Activated T-cell treated with anti-CD3 and anti-CD28 coated beads, Interleukin-2, amount 50 U/mL, for 4 hours (primary cell): ENCODE results near the gene XPNPEP2. TPM values are rescaled to one million over a fixed set of nuclear protein-coding genes. Genes with fewer than 3 reads are reported as not detected.
A peak's percentile ranks its signal among the peaks of the same experiment; 100 is the strongest.

Experiments
- ATAC-seq, 2 donors: fragments of 200-7000 bp; cut with Tn5 transposase; one replicate each; pipeline ENCODE4 v1.10.0; 2021
- DNase-seq: peaks from one replicate; pipeline ENCODE4 v3.0.0-alpha.2; 2020
- H3K27me3 Mint-ChIP-seq: one replicate; pipeline ENCODE4 v1.8.0; 2021; ENCODE audit warnings: low read depth, mixed read lengths
- H3K36me3 Mint-ChIP-seq: one replicate; pipeline ENCODE4 v1.8.0; 2022; ENCODE audit warnings: mixed read lengths; ENCODE audit not compliant: insufficient read depth
- H3K4me1 Mint-ChIP-seq: one replicate; pipeline ENCODE4 v1.8.0; 2021; ENCODE audit warnings: low read depth, mixed read lengths
- H3K4me3 Mint-ChIP-seq: one replicate; pipeline ENCODE4 v1.8.0; 2021; ENCODE audit warnings: mild to moderate bottlenecking, moderate library complexity, mixed read lengths
- H3K9me3 Mint-ChIP-seq: one replicate; pipeline ENCODE4 v1.8.0; 2021; ENCODE audit warnings: mixed read lengths
- total RNA-seq, 3 donors: library from RNA; stranded (reverse); gene quantifications; one replicate each; pipeline ENCODE4 v1.2.1, GENCODE V29; 2021

Gene XPNPEP2
- total RNA-seq, 3 donors from 2014 or later, result 0.05 to 0.13 (median 0.08) TPM

DNA sequence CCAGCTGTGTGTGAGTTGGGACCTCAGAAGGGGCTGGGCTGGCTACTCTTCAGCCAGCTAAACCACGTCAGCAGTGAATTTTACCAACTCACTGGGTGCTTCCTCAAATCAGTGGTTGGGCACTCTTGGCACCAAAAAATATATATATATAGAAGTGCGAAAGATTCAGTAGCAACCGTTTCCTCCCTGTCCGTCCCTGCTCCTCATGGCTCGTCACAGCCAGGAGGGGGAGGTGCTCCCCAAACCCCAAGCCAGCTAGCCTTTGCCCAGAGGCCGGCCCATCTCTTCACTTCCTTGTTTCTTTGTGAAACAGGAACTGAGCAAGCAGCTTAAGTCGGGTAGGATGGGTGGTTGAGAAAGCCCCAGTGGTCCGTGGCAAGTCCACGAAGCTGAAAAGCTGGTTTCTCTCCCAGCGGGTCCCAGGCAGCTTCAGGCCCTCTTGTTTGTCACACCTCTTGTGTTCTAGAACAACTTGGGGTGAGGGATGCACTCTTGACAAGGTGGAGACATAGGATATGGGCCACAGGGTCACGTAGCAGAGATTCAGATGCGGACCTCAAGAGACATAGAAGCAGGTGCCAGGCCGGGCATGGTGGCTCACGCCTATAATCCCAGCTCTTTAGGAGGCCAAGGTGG is 34.1 kb downstream of the XPNPEP2 start:
- no peaks in the 10 kb centered on the region for H3K9me3 Mint-ChIP-seq
- no peaks in the 10 kb centered on the region for H3K27me3 Mint-ChIP-seq
- DNase-seq, result no peak
- ATAC-seq, result no peak
- H3K4me3 Mint-ChIP-seq, result peak overlapping the region; percentile 53
- H3K4me1 Mint-ChIP-seq, result peaks cover 74% of the 10 kb centered on the region
- no peaks in the 10 kb centered on the region for H3K36me3 Mint-ChIP-seq

DNA sequence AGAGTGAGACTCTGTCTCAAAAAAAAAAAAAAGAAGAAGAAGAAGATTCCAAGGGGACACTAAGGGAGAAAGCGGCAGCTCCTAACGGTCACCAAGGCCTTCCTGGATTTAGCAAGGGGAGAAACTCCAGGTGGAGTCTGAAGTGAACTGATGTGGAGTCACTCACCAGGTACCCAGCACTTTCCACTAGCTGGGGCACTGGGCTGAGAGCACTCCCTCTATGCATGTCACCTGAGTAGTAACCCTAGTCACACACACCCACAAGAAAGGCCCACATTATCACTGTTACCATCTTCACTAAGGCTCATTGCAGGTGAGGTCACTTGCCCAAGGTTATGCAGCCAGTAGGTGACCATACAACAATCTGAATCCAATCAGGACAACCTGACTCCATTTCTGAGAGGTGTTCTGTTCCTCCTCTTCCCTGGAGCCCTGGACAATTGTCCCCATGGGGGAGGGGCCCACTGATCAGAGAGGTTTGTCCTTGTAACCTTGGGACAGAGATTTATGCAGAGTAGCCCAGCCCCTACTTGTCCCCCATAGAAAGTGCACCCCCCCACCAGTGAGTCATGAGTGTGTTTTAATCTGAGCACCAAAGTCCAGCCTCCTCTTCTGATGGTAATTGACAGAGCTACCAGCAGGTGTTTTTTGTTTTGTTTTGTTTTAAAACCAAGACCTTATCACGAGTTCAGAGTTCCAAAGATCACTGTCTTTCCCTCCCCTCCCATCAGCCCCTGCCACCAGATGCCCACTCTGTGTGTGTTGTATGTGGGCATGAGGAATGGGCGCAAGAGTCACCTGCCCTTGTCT is 35.1 kb downstream of the XPNPEP2 start:
- no peak for DNase-seq

DNA sequence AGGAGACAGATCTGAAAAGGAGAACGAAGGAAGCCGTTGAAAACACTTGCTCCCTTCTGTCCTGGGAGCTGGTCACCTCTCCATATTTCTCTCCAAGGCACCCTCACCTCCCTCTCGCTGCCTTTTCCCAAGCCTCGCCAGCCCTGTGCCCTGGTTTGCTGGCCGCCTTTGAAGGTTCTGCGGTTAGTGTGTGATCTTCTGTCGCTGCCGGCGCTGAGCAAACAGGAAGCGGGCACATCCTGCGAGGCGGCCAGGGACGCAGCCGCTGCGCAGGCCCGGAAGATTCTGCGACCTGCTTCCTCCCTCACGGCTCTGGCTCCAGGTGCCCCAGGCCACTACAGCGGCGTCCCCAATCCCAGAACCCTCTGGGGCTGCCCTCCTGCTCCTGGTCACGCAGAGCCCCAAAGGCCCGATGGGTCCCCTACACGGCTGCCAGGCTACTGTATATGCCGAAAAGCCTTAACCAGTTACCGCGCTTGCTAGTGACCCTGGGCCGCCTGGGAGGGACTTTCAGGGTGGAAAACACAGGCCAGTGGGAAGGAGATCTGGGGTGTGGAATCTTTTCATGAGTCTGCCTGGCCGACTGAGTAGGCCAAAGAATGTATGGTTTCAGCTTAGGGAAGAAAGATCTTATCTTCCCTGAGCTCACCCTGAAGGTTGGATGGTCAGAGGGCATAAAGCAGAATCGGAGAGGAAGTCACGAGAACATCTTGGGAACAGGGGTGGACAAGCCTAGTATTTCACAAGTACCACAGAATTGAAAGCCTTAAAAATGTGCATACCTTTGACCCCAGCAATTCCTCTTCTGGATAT is 38.6 kb downstream of the XPNPEP2 start:
- no peaks in the 10 kb centered on the region for H3K9me3 Mint-ChIP-seq
- H3K4me1 Mint-ChIP-seq, result peaks cover 65% of the 10 kb centered on the region
- H3K27me3 Mint-ChIP-seq, result no peaks in the 10 kb centered on the region
- H3K4me3 Mint-ChIP-seq, result peak overlapping the region; percentile 80
- DNase-seq, result peak; percentile 52
- H3K36me3 Mint-ChIP-seq, result no peaks in the 10 kb centered on the region
- ATAC-seq, result peak; percentile 47 to 53

More for the DNA sequence above, 35.1 kb downstream of the XPNPEP2 start:
- Mint-ChIP-seq H3K9me3 (no peaks in the 10 kb centered on the region), H3K4me3 (no peak overlapping the region), H3K4me1 (peaks cover 73% of the 10 kb centered on the region), H3K36me3 (no peaks in the 10 kb centered on the region), H3K27me3 (no peaks in the 10 kb centered on the region)
- ATAC-seq, result no peak

GRCh38 chrX:129779086-129779672 is 40.4 kb downstream of the XPNPEP2 start:
- no peaks in the 10 kb centered on the region for H3K9me3 Mint-ChIP-seq
- H3K4me1 Mint-ChIP-seq, result peaks cover 68% of the 10 kb centered on the region
- H3K4me3 Mint-ChIP-seq, result peak overlapping the region; percentile 92
- no peak for DNase-seq
- peaks cover 9% of the 10 kb centered on the region for H3K36me3 Mint-ChIP-seq
- H3K27me3 Mint-ChIP-seq, result no peaks in the 10 kb centered on the region
- no peak for ATAC-seq

DNA sequence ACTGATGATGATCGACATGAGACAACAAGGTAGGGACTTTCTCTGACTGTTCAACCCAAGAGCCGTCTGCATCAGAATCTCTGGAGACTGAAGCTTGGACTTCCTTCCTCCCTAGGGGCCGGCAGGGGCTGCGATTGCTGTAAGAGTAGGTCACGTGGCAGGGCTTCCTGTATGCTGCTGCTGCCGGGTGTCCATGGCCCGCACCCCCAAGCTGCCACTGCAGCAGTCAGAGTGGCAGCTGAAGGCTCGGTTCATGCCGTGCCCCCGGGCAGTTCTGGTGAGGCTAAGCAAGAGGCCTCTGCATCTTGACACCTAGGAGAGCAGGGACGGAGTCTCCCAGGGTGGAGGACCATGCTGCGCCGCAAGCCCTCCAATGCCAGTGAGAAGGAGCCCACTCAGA is 41.0 kb downstream of the XPNPEP2 start, which contains the start of gene SASH3:
Gene SASH3, plus strand, starts transcription at position 203 of the 400 bp plus-strand sequence. Its CDS starts 149 bp downstream, at position 352.
- DNase-seq (no peak), ATAC-seq (peak in 1 of 2 donors; percentile 4)
- H3K9me3 Mint-ChIP-seq, result no peaks in the 10 kb centered on the region
- peaks cover 68% of the 10 kb centered on the region for H3K4me1 Mint-ChIP-seq
- peaks cover 12% of the 10 kb centered on the region for H3K36me3 Mint-ChIP-seq
- H3K4me3 Mint-ChIP-seq, result peak within 1 kb of the TSS; percentile 92
- H3K27me3 Mint-ChIP-seq, result no peaks in the 10 kb centered on the region

DNA sequence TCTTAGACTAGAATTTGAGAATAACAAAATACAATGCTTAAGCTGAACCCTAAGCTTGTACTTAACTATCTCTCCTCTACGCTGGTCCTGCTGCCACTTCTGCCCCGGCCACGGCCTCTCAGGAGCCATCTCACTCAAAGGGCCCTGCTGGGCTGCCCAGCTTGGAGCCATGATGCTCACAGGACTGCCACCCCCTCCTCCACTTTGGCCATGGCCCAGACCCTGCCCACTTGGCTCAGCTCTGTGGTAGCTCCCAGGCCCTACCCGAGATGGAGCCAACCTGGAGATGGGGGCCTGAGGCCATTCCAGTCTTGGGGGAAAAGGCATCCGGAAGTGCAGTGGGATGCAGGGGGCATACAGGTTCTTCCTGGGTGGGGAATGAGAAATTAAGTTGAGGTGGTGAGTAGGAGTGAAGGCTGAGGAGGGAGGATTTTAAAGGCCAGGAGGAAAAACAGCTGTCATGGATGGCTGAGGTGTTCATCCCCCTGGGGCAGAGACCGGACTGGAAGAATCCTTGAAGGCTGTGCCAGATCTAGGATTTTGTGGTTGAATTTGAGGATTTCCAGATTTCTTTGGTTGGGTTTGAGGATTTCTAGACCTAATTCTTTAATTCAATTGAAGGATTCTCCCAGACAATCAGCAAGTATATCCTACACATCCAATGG is 41.8 kb downstream of the XPNPEP2 start:
- ATAC-seq (no peak), DNase-seq (no peak)
- H3K36me3 Mint-ChIP-seq, result peaks cover 14% of the 10 kb centered on the region
- H3K9me3 Mint-ChIP-seq, result no peaks in the 10 kb centered on the region
- H3K4me1 Mint-ChIP-seq, result peaks cover 66% of the 10 kb centered on the region
- no peaks in the 10 kb centered on the region for H3K27me3 Mint-ChIP-seq
- H3K4me3 Mint-ChIP-seq, result peak overlapping the region; percentile 92

DNA sequence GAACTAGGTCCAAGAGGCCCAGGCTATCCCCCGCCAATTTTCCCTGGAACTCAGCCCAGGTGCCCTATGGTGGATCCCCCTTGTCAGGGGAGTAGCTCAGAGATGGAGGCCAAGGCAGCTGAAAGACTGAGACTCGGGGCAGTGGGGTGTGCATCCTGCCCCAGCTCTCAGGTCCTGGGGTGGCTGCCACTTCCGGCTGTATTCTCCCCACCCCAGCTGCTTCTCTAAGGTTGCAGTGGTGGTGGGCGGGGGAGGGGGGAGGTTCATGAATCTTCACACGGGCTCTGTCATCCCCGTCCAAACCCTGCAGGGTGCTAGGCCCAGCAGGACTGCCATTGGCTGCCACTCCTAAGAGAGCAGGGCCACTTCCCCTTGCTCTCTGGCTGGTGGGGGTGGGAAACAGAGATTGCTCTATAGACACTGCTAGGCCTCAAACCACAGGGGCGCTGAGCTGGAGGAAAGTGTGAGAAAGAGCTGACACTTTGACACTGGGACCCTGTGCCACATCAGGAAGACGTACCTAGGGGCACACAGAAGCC is 42.4 kb downstream of the XPNPEP2 start:
- Mint-ChIP-seq H3K27me3 (no peaks in the 10 kb centered on the region), H3K4me1 (peaks cover 70% of the 10 kb centered on the region), H3K4me3 (peak overlapping the region; percentile 92), H3K9me3 (no peaks in the 10 kb centered on the region), H3K36me3 (peaks cover 17% of the 10 kb centered on the region)
- DNase-seq, result peak; percentile 57
- peak; percentile 75 to 88 for ATAC-seq

- Mint-ChIP-seq H3K9me3 (no peaks in the 10 kb centered on the region), H3K4me3 (peak overlapping the region; percentile 92), H3K36me3 (peaks cover 17% of the 10 kb centered on the region), H3K4me1 (peaks cover 71% of the 10 kb centered on the region), H3K27me3 (no peaks in the 10 kb centered on the region)
- peak; percentile 47 to 49 for ATAC-seq
- no peak for DNase-seq
These were observed 43.1 kb downstream of the XPNPEP2 start for GRCh38 chrX:129781680-129782495.

DNA sequence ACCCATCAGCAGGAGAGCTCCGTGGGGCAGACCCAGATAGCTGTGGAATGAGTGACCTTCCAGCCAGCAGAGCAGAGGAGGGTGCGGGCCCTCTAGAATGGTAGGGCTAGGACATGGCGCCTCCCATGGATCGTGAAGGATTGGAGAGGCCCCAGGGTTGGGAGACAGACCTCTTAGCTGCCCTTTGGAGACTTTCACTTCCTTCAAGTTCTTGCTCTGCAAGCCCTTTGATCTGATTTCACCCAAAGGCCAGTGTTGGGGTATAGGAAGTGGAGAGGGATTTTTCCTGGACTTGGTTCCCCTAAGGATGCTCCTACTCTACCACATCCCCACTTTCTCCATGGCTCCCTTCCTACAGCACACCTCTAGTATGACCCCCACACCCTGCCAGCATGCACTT is 43.9 kb downstream of the XPNPEP2 start:
- Mint-ChIP-seq H3K36me3 (peaks cover 22% of the 10 kb centered on the region), H3K27me3 (no peaks in the 10 kb centered on the region)
- DNase-seq, result no peak

GRCh38 chrX:129783291-129783713 is 44.5 kb downstream of the XPNPEP2 start:
- Mint-ChIP-seq H3K36me3 (peaks cover 24% of the 10 kb centered on the region), H3K9me3 (no peaks in the 10 kb centered on the region), H3K27me3 (no peaks in the 10 kb centered on the region), H3K4me3 (peak overlapping the region; percentile 92), H3K4me1 (peaks cover 66% of the 10 kb centered on the region)
- no peak for DNase-seq
- ATAC-seq, result no peak

More for the DNA sequence above, 43.9 kb downstream of the XPNPEP2 start:
- Mint-ChIP-seq H3K4me3 (peak overlapping the region; percentile 92), H3K9me3 (no peaks in the 10 kb centered on the region), H3K4me1 (peaks cover 72% of the 10 kb centered on the region)
- no peak for ATAC-seq

DNA sequence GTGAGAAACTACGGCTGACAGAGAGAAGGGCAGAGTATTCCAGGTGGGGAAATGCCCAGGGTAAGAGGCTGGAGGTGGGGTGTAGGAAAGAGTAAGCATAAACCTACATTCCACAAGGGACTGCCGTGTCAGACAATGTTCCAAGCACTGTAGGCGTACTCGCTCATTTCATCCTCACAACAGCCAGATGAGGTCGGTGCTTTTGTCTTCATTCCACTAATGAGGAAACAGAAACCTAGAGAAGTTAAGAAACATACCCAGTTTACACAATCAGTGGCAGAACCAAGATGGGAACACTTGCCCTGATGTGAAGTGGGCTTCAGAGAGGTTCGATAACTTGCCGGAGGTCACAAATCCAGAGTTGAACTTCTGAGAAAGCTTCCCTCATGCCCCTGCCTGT is 45.6 kb downstream of the XPNPEP2 start:
- no peaks in the 10 kb centered on the region for H3K27me3 Mint-ChIP-seq
- peaks cover 57% of the 10 kb centered on the region for H3K4me1 Mint-ChIP-seq
- H3K9me3 Mint-ChIP-seq, result no peaks in the 10 kb centered on the region
- ATAC-seq, result no peak
- H3K4me3 Mint-ChIP-seq, result peak overlapping the region; percentile 92
- no peak for DNase-seq
- H3K36me3 Mint-ChIP-seq, result peaks cover 24% of the 10 kb centered on the region

DNA sequence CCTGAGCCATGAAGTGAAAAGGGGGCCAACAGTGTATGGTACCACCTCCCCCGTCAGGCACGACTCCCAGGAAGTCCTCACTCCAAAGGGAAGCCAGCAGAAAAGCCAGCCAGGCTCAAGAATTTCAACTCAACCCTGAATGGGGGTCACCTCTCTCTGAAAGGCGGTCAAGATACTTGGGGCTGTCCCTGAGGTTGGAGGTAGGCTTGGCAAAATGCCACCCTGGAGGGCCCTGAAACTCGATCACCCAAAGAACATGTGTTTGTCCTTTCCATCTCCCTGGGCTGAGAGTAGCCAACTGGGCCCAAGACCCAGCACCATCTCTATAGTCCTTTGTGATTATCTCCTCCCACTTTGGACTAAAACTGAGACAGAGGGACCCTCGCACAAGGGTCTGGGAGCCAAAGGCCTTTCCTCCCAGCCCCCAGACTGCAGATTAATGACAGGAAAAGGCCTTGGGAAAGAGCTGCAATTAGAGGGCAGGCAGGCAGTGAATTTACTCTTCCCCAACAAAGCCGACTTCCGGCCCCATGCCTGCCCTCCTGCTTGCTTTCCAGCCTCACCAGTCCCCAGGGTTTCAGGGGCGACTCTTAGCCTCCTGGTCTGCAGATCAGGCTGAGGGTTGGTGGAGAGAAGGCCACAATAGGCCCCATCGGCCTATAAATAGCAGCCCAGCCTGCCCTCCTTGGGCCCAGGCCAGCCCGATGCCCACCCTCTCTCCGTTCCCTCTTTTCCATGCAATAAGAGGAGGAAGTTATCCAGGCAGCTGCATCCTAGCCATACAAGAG is 46.6 kb downstream of the XPNPEP2 start:
- Mint-ChIP-seq H3K9me3 (no peaks in the 10 kb centered on the region), H3K4me3 (peak overlapping the region; percentile 55), H3K36me3 (peaks cover 24% of the 10 kb centered on the region), H3K4me1 (peaks cover 51% of the 10 kb centered on the region), H3K27me3 (no peaks in the 10 kb centered on the region)
- no peak for ATAC-seq
- DNase-seq, result no peak
